ENCODE data around the gene MLLT3. TPM values are rescaled to one million over a fixed set of nuclear protein-coding genes. Genes with fewer than 3 reads are reported as not detected.

Gene MLLT3
- total RNA-seq, 1 donor from 2014 or later: 35.1 TPM

DNA sequence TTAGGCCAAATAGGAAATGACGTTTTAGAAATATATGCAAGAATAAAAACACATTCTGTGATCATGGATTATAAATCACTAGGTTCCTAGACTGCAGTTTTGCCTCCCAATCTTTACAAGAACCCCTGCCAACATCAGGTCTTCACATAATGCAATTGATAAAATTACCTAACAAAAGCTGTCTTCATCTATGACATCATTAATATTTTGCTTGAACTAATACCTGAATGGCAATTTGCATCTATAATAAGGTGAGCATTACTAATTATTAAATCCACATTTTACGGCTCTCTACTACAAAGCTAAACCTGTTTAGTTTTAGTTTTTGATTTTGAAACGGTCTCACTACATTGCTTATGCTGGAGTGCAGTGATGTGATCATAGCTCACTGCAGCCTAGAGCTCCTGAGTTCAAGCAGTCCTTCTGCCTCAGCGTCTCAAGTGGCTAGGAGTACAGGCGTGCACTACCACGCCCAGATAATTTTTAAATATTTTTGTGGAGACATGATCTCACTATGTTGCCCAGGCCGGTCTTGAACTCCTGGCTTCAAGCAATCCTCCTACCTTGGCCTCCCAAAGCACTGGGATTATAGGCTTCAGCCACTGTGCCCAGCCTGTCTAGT, 218.0 kb downstream of the MLLT3 start:
- H3K9me3 Mint-ChIP-seq (ENCODE audit: unreplicated experiment): no peaks in the 10 kb centered on the region
- H3K36me3 ChIP-seq (ENCODE audit: insufficient read depth, low read length): no peaks in the 10 kb centered on the region
- H3K79me2 ChIP-seq (ENCODE audit: insufficient read depth, low read length): no peaks in the 10 kb centered on the region
- FAIRE-seq: no peak
- H3K4me3 ChIP-seq (ENCODE audit: insufficient read depth, low read depth, low read length): no peak overlapping the region
- no peak overlapping the region for H3K4me2 ChIP-seq (ENCODE audit: low read length)
- H2AFZ ChIP-seq (ENCODE audit: low read depth, low read length): no peak overlapping the region
- no peaks in the 10 kb centered on the region for H3K27me3 ChIP-seq (ENCODE audit: insufficient read depth, low read length)
- H3K9ac ChIP-seq (ENCODE audit: low read length): no peak overlapping the region
- H3K27me3 Mint-ChIP-seq (ENCODE audit: low read depth, unreplicated experiment): no peaks in the 10 kb centered on the region
- no peaks in the 10 kb centered on the region for H3K9me3 ChIP-seq (ENCODE audit: insufficient read depth, low read depth, low read length)
- H3K36me3 Mint-ChIP-seq (ENCODE audit: low read depth, unreplicated experiment): peaks cover 2% of the 10 kb centered on the region
- no peak overlapping the region for H3K27ac Mint-ChIP-seq (ENCODE audit: unreplicated experiment)
- no peak overlapping the region for H3K27ac ChIP-seq (ENCODE audit: low read depth, low read length)
- no peak overlapping the region for H3K4me3 Mint-ChIP-seq (ENCODE audit: unreplicated experiment)
- H3K4me1 Mint-ChIP-seq (ENCODE audit: low read depth, unreplicated experiment): peaks cover 9% of the 10 kb centered on the region
- TF ChIP-seq, protein P1, sequence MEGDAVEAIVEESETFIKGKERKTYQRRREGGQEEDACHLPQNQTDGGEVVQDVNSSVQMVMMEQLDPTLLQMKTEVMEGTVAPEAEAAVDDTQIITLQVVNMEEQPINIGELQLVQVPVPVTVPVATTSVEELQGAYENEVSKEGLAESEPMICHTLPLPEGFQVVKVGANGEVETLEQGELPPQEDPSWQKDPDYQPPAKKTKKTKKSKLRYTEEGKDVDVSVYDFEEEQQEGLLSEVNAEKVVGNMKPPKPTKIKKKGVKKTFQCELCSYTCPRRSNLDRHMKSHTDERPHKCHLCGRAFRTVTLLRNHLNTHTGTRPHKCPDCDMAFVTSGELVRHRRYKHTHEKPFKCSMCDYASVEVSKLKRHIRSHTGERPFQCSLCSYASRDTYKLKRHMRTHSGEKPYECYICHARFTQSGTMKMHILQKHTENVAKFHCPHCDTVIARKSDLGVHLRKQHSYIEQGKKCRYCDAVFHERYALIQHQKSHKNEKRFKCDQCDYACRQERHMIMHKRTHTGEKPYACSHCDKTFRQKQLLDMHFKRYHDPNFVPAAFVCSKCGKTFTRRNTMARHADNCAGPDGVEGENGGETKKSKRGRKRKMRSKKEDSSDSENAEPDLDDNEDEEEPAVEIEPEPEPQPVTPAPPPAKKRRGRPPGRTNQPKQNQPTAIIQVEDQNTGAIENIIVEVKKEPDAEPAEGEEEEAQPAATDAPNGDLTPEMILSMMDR (IDR thresholded peaks at IDR 0.05; ENCODE audit: insufficient read depth, low read depth, low read length): no peak
- TF ChIP-seq EZH2 (IDR thresholded peaks at IDR 0.05; ENCODE audit: insufficient read depth, low read length): no peak
- H4K20me1 ChIP-seq (ENCODE audit: insufficient read depth, low read length): no peaks in the 10 kb centered on the region
- no peak for DNase-seq (ENCODE audit: low read depth)
- no peaks in the 10 kb centered on the region for H3K4me1 ChIP-seq (ENCODE audit: insufficient read depth, low read length)

DNA sequence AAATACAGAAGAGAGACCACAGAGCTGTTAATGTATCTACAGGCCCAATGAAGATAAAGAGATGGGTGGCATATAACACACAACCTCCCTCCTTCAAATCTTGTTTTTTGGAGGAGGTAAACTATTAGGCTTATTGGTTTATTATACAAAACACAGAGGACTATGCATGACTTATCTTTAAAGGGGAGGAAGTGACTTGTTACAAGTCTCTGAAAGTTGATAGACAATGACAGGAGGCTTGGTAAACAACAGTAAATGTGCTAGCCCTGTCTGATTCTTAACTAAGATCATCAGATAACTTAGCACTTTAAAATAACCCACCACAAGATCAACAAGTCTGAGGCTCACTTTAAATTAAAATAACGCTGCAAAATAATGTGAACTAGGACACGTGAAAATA, 219.0 kb downstream of the MLLT3 start:
- H3K36me3 Mint-ChIP-seq (ENCODE audit: low read depth, unreplicated experiment): peaks cover 2% of the 10 kb centered on the region
- H3K79me2 ChIP-seq (ENCODE audit: insufficient read depth, low read length): no peaks in the 10 kb centered on the region
- H3K27ac ChIP-seq (ENCODE audit: low read depth, low read length): no peak overlapping the region
- no peak overlapping the region for H3K27ac Mint-ChIP-seq (ENCODE audit: unreplicated experiment)
- no peak overlapping the region for H3K9ac ChIP-seq (ENCODE audit: low read length)
- H3K4me3 ChIP-seq (ENCODE audit: insufficient read depth, low read depth, low read length): no peak overlapping the region
- no peak overlapping the region for H2AFZ ChIP-seq (ENCODE audit: low read depth, low read length)
- DNase-seq (ENCODE audit: low read depth): no peak
- H3K4me1 Mint-ChIP-seq (ENCODE audit: low read depth, unreplicated experiment): peaks cover 6% of the 10 kb centered on the region
- no peaks in the 10 kb centered on the region for H3K9me3 Mint-ChIP-seq (ENCODE audit: unreplicated experiment)
- FAIRE-seq: no peak
- TF ChIP-seq, protein P1 (IDR thresholded peaks at IDR 0.05; ENCODE audit: insufficient read depth, low read depth, low read length): no peak
- H3K36me3 ChIP-seq (ENCODE audit: insufficient read depth, low read length): no peaks in the 10 kb centered on the region
- H3K27me3 Mint-ChIP-seq (ENCODE audit: low read depth, unreplicated experiment): no peaks in the 10 kb centered on the region
- no peaks in the 10 kb centered on the region for H3K4me1 ChIP-seq (ENCODE audit: insufficient read depth, low read length)
- H3K9me3 ChIP-seq (ENCODE audit: insufficient read depth, low read depth, low read length): no peaks in the 10 kb centered on the region
- no peak overlapping the region for H3K4me2 ChIP-seq (ENCODE audit: low read length)
- no peak overlapping the region for H3K4me3 Mint-ChIP-seq (ENCODE audit: unreplicated experiment)
- no peaks in the 10 kb centered on the region for H3K27me3 ChIP-seq (ENCODE audit: insufficient read depth, low read length)
- H4K20me1 ChIP-seq (ENCODE audit: insufficient read depth, low read length): no peaks in the 10 kb centered on the region

DNA sequence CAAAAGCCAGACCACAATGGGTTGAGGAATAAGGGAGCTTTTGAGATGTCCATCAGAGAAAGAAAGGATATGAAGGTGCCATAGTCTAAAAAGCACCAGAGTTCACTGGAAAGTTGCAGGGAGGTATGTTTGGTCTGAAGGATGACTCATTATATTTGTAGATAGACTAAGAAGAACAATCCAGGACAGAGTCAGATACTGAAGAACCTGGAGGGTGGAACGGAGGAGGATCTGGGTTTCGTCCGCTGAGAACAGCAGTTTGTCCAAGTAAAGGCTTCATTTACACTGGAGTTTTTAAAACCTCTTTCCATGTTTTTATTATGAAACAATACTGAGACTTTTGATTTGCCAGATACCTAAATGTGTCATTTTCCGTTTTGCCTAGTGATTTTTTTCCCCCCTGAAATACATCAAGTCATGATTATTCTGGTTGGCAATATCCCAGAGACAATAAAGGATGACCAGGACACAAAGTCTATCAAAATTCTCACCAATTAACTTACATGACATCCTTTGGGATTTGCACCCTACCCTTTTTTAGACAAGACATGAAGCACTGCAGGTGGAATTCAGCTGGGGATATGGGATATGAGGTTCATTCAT, 219.9 kb downstream of the MLLT3 start:
- no peak for TF ChIP-seq EZH2 (IDR thresholded peaks at IDR 0.05; ENCODE audit: insufficient read depth, low read length)
- TF ChIP-seq, protein P1 (IDR thresholded peaks at IDR 0.05; ENCODE audit: insufficient read depth, low read depth, low read length): no peak
- H3K9me3 Mint-ChIP-seq (ENCODE audit: unreplicated experiment): no peaks in the 10 kb centered on the region
- no peaks in the 10 kb centered on the region for H3K27me3 ChIP-seq (ENCODE audit: insufficient read depth, low read length)
- H3K4me2 ChIP-seq (ENCODE audit: low read length): no peak overlapping the region
- H3K27me3 Mint-ChIP-seq (ENCODE audit: low read depth, unreplicated experiment): no peaks in the 10 kb centered on the region
- no peak overlapping the region for H3K4me3 ChIP-seq (ENCODE audit: insufficient read depth, low read depth, low read length)
- H4K20me1 ChIP-seq (ENCODE audit: insufficient read depth, low read length): no peaks in the 10 kb centered on the region
- no peak overlapping the region for H2AFZ ChIP-seq (ENCODE audit: low read depth, low read length)
- H3K79me2 ChIP-seq (ENCODE audit: insufficient read depth, low read length): no peaks in the 10 kb centered on the region
- peaks cover 2% of the 10 kb centered on the region for H3K36me3 Mint-ChIP-seq (ENCODE audit: low read depth, unreplicated experiment)
- H3K27ac ChIP-seq (ENCODE audit: low read depth, low read length): no peak overlapping the region
- FAIRE-seq: no peak
- no peaks in the 10 kb centered on the region for H3K36me3 ChIP-seq (ENCODE audit: insufficient read depth, low read length)
- H3K9ac ChIP-seq (ENCODE audit: low read length): no peak overlapping the region
- DNase-seq (ENCODE audit: low read depth): no peak
- peaks cover 6% of the 10 kb centered on the region for H3K4me1 Mint-ChIP-seq (ENCODE audit: low read depth, unreplicated experiment)
- H3K4me3 Mint-ChIP-seq (ENCODE audit: unreplicated experiment): no peak overlapping the region
- no peaks in the 10 kb centered on the region for H3K4me1 ChIP-seq (ENCODE audit: insufficient read depth, low read length)
- H3K27ac Mint-ChIP-seq (ENCODE audit: unreplicated experiment): no peak overlapping the region
- no peaks in the 10 kb centered on the region for H3K9me3 ChIP-seq (ENCODE audit: insufficient read depth, low read depth, low read length)
